ENCODE measurements around the gene CTSA.

- no peak for TF ChIP-seq CTCF (conservative IDR thresholded peaks at IDR 0.05)
- no peak for TF ChIP-seq ZFX (IDR thresholded peaks at IDR 0.05)
These were observed 49.3 kb downstream of the CTSA start for GRCh38 chr20:45940469-45940868.

All from C4-2B (cell line).